IMR-90 (cell line): ENCODE data around the gene PPP1R27. TPM values are rescaled to one million over a fixed set of nuclear protein-coding genes. Genes with fewer than 3 reads are reported as not detected.

Experiments used
- ATAC-seq: fragments of 200-7000 bp; cut with Tn5 transposase; 2 replicates; pipeline ENCODE4 v1.9.1; 2020; ENCODE audit warnings: low read depth, mild to moderate bottlenecking, moderate library complexity
- BruUV-seq: library from RNA; stranded (reverse); fragments of 400-500 nt; replicated peaks from 2 replicates; lab custom pipeline; 2021; lab: Mats Ljungman, UMichigan
- CTCF ChIA-PET: fragments of 300-600 bp; formaldehyde crosslinking; extraction: SDS; loops from one replicate; lab custom pipeline; 2021; ENCODE audit warnings: antibody characterized with exemption; lab: Yijun Ruan, JAX
- POLR2A ChIA-PET: fragments of 300-600 bp; sonication (Branson Sonifier 250); formaldehyde crosslinking; loops from one replicate; lab custom pipeline; 2022; ENCODE audit warnings: antibody characterized with exemption; ENCODE audit not compliant: unreplicated experiment; lab: Charles Lee
- DNase-seq: peaks from one replicate; pipeline ENCODE4 v3.0.0; 2013
- H2AFZ ChIP-seq: replicated peaks from 2 replicates; pipeline ENCODE3; 2013; ENCODE audit warnings: low read length, mild to moderate bottlenecking; ENCODE audit not compliant: poor library complexity
- H2AK5ac ChIP-seq: 2 replicates; pipeline ENCODE4 v1.6.1; 2013; ENCODE audit warnings: low read depth, low read length, inconsistent platforms
- H2AK9ac ChIP-seq: replicated peaks from 2 replicates; pipeline ENCODE3; 2013; ENCODE audit warnings: mild to moderate bottlenecking, low read depth, low read length, moderate library complexity; ENCODE audit not compliant: poor library complexity
- H2BK120ac ChIP-seq: 2 replicates; pipeline ENCODE4 v1.6.1; 2013; ENCODE audit warnings: low read depth, low read length, inconsistent platforms
- H2BK15ac ChIP-seq: 3 replicates; pipeline ENCODE4 v1.6.1; 2013; ENCODE audit warnings: low read depth, low read length, inconsistent platforms
- H2BK20ac ChIP-seq: 2 replicates; pipeline ENCODE4 v1.6.1; 2013; ENCODE audit warnings: low read depth, mild to moderate bottlenecking, inconsistent platforms, low read length, moderate library complexity
- H2BK5ac ChIP-seq: 2 replicates; pipeline ENCODE4 v1.6.1; 2013; ENCODE audit warnings: mild to moderate bottlenecking, low read depth, low read length, inconsistent platforms; ENCODE audit not compliant: poor library complexity, severe bottlenecking
- H3K14ac ChIP-seq: replicated peaks from 2 replicates; pipeline ENCODE4 v1.6.1; 2013; ENCODE audit warnings: low read depth, low read length, inconsistent platforms
- H3K18ac ChIP-seq: 2 replicates; pipeline ENCODE4 v1.6.1; 2013; ENCODE audit warnings: low read depth, low read length, control low read depth
- H3K23ac ChIP-seq: 2 replicates; pipeline ENCODE4 v1.6.1; 2013; ENCODE audit warnings: low read depth, low read length, inconsistent platforms
- H3K27ac ChIP-seq: 2 replicates; pipeline ENCODE4 v1.5.1; 2013; ENCODE audit warnings: mild to moderate bottlenecking, control low read depth, low read length; ENCODE audit not compliant: insufficient read depth
- H3K27me3 ChIP-seq: 2 replicates; pipeline ENCODE4 v1.6.1; 2013; ENCODE audit warnings: low read length; ENCODE audit not compliant: control insufficient read depth, insufficient read depth
- H3K36me3 ChIP-seq: 2 replicates; pipeline ENCODE4 v1.6.1; 2013; ENCODE audit warnings: low read length, mixed read lengths; ENCODE audit not compliant: control insufficient read depth, insufficient read depth
- H3K4ac ChIP-seq: 2 replicates; pipeline ENCODE4 v1.6.1; 2013; ENCODE audit warnings: low read depth, low read length, inconsistent platforms
- H3K4me1 ChIP-seq: 2 replicates; pipeline ENCODE4 v1.6.1; 2013; ENCODE audit warnings: low read length, mixed read lengths; ENCODE audit not compliant: control insufficient read depth, insufficient read depth
- H3K4me2 ChIP-seq: 2 replicates; pipeline ENCODE4 v1.6.1; 2013; ENCODE audit warnings: low read depth, mild to moderate bottlenecking, control low read depth, low read length, moderate library complexity
- H3K4me3 ChIP-seq: 2 replicates; pipeline ENCODE4 v1.5.1; 2013; ENCODE audit warnings: low read depth, mild to moderate bottlenecking, control low read depth, low read length, moderate library complexity; ENCODE audit not compliant: insufficient read depth
- H3K56ac ChIP-seq: 2 replicates; pipeline ENCODE4 v1.6.1; 2013; ENCODE audit warnings: low read length, inconsistent platforms; ENCODE audit not compliant: insufficient read depth; ENCODE audit errors: extremely low read depth
- H3K79me1 ChIP-seq, 2 experiments: 2 replicates each; pipeline ENCODE4 v1.6.1; 2013; ENCODE audit warnings: low read length in 2 of 2, inconsistent platforms in 1 of 2, low read depth in 1 of 2
- H3K9ac ChIP-seq: 2 replicates; pipeline ENCODE4 v1.6.1; 2013; ENCODE audit warnings: low read depth, low read length, control low read depth
- H3K9me1 ChIP-seq: 2 replicates; pipeline ENCODE4 v1.6.1; 2013; ENCODE audit warnings: low read length, inconsistent platforms; ENCODE audit not compliant: insufficient read depth
- H3K9me3 ChIP-seq: 2 replicates; pipeline ENCODE4 v1.6.1; 2013; ENCODE audit warnings: low read length; ENCODE audit not compliant: control insufficient read depth, insufficient read depth
- H4K20me1 ChIP-seq: 2 replicates; pipeline ENCODE4 v1.6.1; 2013; ENCODE audit warnings: low read length, inconsistent platforms; ENCODE audit not compliant: insufficient read depth
- H4K5ac ChIP-seq: 2 replicates; pipeline ENCODE4 v1.6.1; 2013; ENCODE audit warnings: mild to moderate bottlenecking, low read depth, low read length, control low read depth
- H4K8ac ChIP-seq, 2 experiments: 2 replicates each; pipeline ENCODE4 v1.6.1; 2013; ENCODE audit warnings: low read depth in 2 of 2, low read length in 2 of 2, control low read depth in 1 of 2, inconsistent platforms in 1 of 2
- H4K91ac ChIP-seq: 2 replicates; pipeline ENCODE4 v1.6.1; 2013; ENCODE audit warnings: low read depth, low read length, inconsistent platforms; ENCODE audit not compliant: insufficient read depth
- BHLHE40 ChIP-seq: fragments of 150-350 bp; IDR thresholded peaks from 2 replicates; pipeline ENCODE4 v1.6.1; 2016; ENCODE audit warnings: mild to moderate bottlenecking, low read depth, low read length
- CEBPB ChIP-seq: IDR thresholded peaks from 2 replicates; pipeline ENCODE4 v1.6.1; 2012; ENCODE audit warnings: low read depth, low read length, improper control_type of control experiment
- CTCF ChIP-seq: conservative IDR thresholded peaks from 2 replicates; pipeline ENCODE4 v1.5.1; 2012; ENCODE audit warnings: mild to moderate bottlenecking, low read depth, low read length, improper control_type of control experiment
- ELK1 ChIP-seq: fragments of 150-350 bp; IDR thresholded peaks from 2 replicates; pipeline ENCODE4 v1.6.1; 2016; ENCODE audit warnings: low read depth, mild to moderate bottlenecking, low read length, moderate library complexity, borderline replicate concordance
- FOS ChIP-seq: fragments of 150-350 bp; IDR thresholded peaks from 2 replicates; pipeline ENCODE4 v1.6.1; 2016; ENCODE audit warnings: low read depth, low read length
- MAFK ChIP-seq: IDR thresholded peaks from 2 replicates; pipeline ENCODE4 v1.6.1; 2012; ENCODE audit warnings: low read depth, low read length, improper control_type of control experiment
- MAZ ChIP-seq: IDR thresholded peaks from 2 replicates; pipeline ENCODE4 v1.6.1; 2012; ENCODE audit warnings: low read depth, mild to moderate bottlenecking, low read length, improper control_type of control experiment, moderate library complexity, borderline replicate concordance
- MXI1 ChIP-seq: IDR thresholded peaks from 2 replicates; pipeline ENCODE4 v1.6.1; 2012; ENCODE audit warnings: low read depth, mild to moderate bottlenecking, low read length, moderate library complexity, borderline replicate concordance
- NFE2L2 ChIP-seq: fragments of 150-350 bp; IDR thresholded peaks from 2 replicates; pipeline ENCODE4 v1.6.1; 2016; ENCODE audit warnings: low read depth, mild to moderate bottlenecking, low read length
- POLR2A ChIP-seq: IDR thresholded peaks from 2 replicates; pipeline ENCODE4 v1.6.1; 2012; ENCODE audit warnings: mild to moderate bottlenecking, low read depth, low read length
- RAD21 ChIP-seq: IDR thresholded peaks from 2 replicates; pipeline ENCODE4 v1.6.1; 2012; ENCODE audit warnings: low read length, improper control_type of control experiment
- RCOR1 ChIP-seq: IDR thresholded peaks from 2 replicates; pipeline ENCODE4 v1.6.1; 2012; ENCODE audit warnings: mild to moderate bottlenecking, low read length, improper control_type of control experiment; ENCODE audit not compliant: insufficient replicate concordance
- SMC3 ChIP-seq: fragments of 150-350 bp; IDR thresholded peaks from 2 replicates; pipeline ENCODE4 v1.6.1; 2016; ENCODE audit warnings: low read depth, mild to moderate bottlenecking, antibody characterized with exemption, low read length, moderate library complexity
- USF2 ChIP-seq: fragments of 150-350 bp; IDR thresholded peaks from 2 replicates; pipeline ENCODE4 v1.6.1; 2017; ENCODE audit warnings: mild to moderate bottlenecking, antibody characterized with exemption, low read length, low read depth
- WGBS, 2 experiments: methylation state at CpG; one replicate each; pipeline versions ENCODE4 v1.1.5 to v1.1.7; 2013; ENCODE audit warnings: missing lambda C conversion rate in 2 of 2; ENCODE audit not compliant: insufficient read length in 1 of 2; ENCODE audit errors: extremely low coverage in 2 of 2; 5-methylcytosine and 5-hydroxymethylcytosine counted together
- dilution Hi-C: fragments of 300-500 bp; cut with HindIII; formaldehyde crosslinking; loops from one replicate; pipeline ENCODE4 v1.14.3; 2018; ENCODE audit warnings: low sequenced_read_pairs; ENCODE audit not compliant: unreplicated experiment
- in situ Hi-C: fragments of 300-500 bp; cut with MboI; formaldehyde crosslinking; loops from 3 replicates; pipeline ENCODE4 v1.14.3; 2019; ENCODE audit warnings: low sequenced_read_pairs, inconsistent platforms, mixed read lengths
- intact Hi-C: fragments of 100-400 bp; cut with micrococcal nuclease; formaldehyde crosslinking; loops from 2 replicates; pipeline ENCODE4 v1.10.0; 2022
- polyA plus RNA-seq, 3 experiments: library from polyadenylated mRNA; depleted of rRNA; stranded (reverse); fragments of >200 nt; gene quantifications; 2 replicates each; pipeline ENCODE4 v1.2.3, GENCODE V29; 2012; ENCODE audit warnings: low replicate concordance in 1 of 3
- total RNA-seq: library from RNA; depleted of rRNA; stranded (reverse); fragments of >200 nt; gene quantifications from 2 replicates; pipeline ENCODE4 v1.2.3, GENCODE V29; 2012

The PPP1R27 gene
- total and polyA plus RNA-seq, 2 of the 4 experiments (the other 2 are of a cell fraction) = 0.21 TPM; not detected in 1

GRCh38 chr17:81858170-81858966 lies 23.5 kb upstream of the PPP1R27 start:
- 94% methylated on average over 24 of the region's 30 CpGs; no CpG with 5 or more reads in 1 of the 2 experiments for WGBS, 2 experiments
- Histone ChIP-seq H2BK20ac (no peak overlapping the region), H3K9ac (no peak overlapping the region; the same call in 1 of the 2 replicates), H4K8ac (no peak overlapping the region), H3K79me1 (peaks cover 17 to 68% of the 10 kb centered on the region in 2 experiments), H3K9me1 (peaks cover 20% of the 10 kb centered on the region), H3K27me3 (no peaks in the 10 kb centered on the region), H3K56ac (no peak overlapping the region), H3K18ac (no peak overlapping the region), H3K14ac (no peak overlapping the region), H2AFZ (peak overlapping the region; percentile 43), H4K5ac (no peak overlapping the region), H3K4me2 (peak overlapping the region; percentile 98; the same call in 1 of the 2 replicates), H3K27ac (no peak overlapping the region), H2AK5ac (0 out of 2 replicates have a peak overlapping the region, but pooled peaks have one; percentile 86), H4K20me1 (peaks cover 53% of the 10 kb centered on the region), H2BK120ac (no peak overlapping the region), H2AK9ac (peak overlapping the region; percentile 67), H2BK15ac (no peak overlapping the region), H3K4ac (no peak overlapping the region), H2BK5ac (no peak overlapping the region), H3K4me1 (peaks cover 18% of the 10 kb centered on the region), H3K23ac (peak overlapping the region; percentile 94), H3K36me3 (peaks cover 46% of the 10 kb centered on the region), H4K91ac (no peak overlapping the region), H3K9me3 (no peaks in the 10 kb centered on the region), H3K4me3 (peak overlapping the region; percentile 82; the same call in 1 of the 2 replicates)
- ChIA-PET POLR2A (interaction anchor here (0.5 kb wide), 1 partner anchor 34 kb away, joined by 3 read pairs; no protein-coding TSS in a partner anchor), CTCF (no interaction called here)
- in situ Hi-C loops (no loop called here), dilution Hi-C loops (no loop called here), intact Hi-C loops (no loop called here)
- no TSS peak for BruUV-seq
- DNase-seq (no peak), ATAC-seq (no peak)
- no peak for TF ChIP-seq MXI1
- TF ChIP-seq POLR2A = no peak
- TF ChIP-seq ELK1 = no peak
- TF ChIP-seq BHLHE40 = no peak
- no peak for TF ChIP-seq MAZ
- no peak for TF ChIP-seq NFE2L2
- no peak for TF ChIP-seq CEBPB
- no peak for TF ChIP-seq FOS
- TF ChIP-seq MAFK = no peak
- no peak for TF ChIP-seq RAD21
- TF ChIP-seq SMC3 = no peak
- TF ChIP-seq USF2 = no peak
- TF ChIP-seq RCOR1 = no peak
- TF ChIP-seq CTCF = no peak
